ENCODE data around the gene MORN4.
"Not testable (repeated sequence)": the region's sequence is repeated elsewhere in the genome, so short reads cannot be mapped to it uniquely, and the experiment has no call there.

MORN4 gene

GRCh38 chr10:97632949-97633884, at the start of gene MORN4:
MORN4 (minus strand) TSS chr10:97633500; CDS start chr10:97619653, 13,847 bp downstream.
- peak; percentile 80 for DNase-seq (ENCODE audit: insufficient read length, low spot score)
- peak; percentile 64 for FAIRE-seq

GRCh38 chr10:97682042-97682441, 48.7 kb upstream of the MORN4 start:
- no peak for DNase-seq (ENCODE audit: insufficient read length, low spot score)
- no peak for FAIRE-seq

- FAIRE-seq = no peak
- no peak for DNase-seq (ENCODE audit: insufficient read length, low spot score)
Observed at GRCh38 chr10:97679594-97679993, 46.3 kb upstream of the MORN4 start.

- FAIRE-seq (peak; percentile 86), DNase-seq (ENCODE audit: insufficient read length, low spot score) (peak; percentile 52)
Observed at GRCh38 chr10:97676770-97677581, 43.7 kb upstream of the MORN4 start.

- FAIRE-seq = no peak
- DNase-seq (ENCODE audit: insufficient read length, low spot score) = no peak
Observed at GRCh38 chr10:97675222-97675621, 41.9 kb upstream of the MORN4 start.

GRCh38 chr10:97673736-97674525, 40.6 kb upstream of the MORN4 start:
- DNase-seq (ENCODE audit: insufficient read length, low spot score) (no peak), FAIRE-seq (no peak)

GRCh38 chr10:97669571-97669970, 36.3 kb upstream of the MORN4 start:
- no peak for DNase-seq (ENCODE audit: insufficient read length, low spot score)

GRCh38 chr10:97667463-97667862, 34.2 kb upstream of the MORN4 start:
- FAIRE-seq = no peak
- DNase-seq (ENCODE audit: insufficient read length, low spot score) = no peak

More at GRCh38 chr10:97669571-97669970, 36.3 kb upstream of the MORN4 start:
- FAIRE-seq = no peak

- DNase-seq (ENCODE audit: insufficient read length, low spot score) (no peak), FAIRE-seq (no peak)
Observed at GRCh38 chr10:97666992-97667391, 33.7 kb upstream of the MORN4 start.

GRCh38 chr10:97664282-97664850, 31.1 kb upstream of the MORN4 start:
- FAIRE-seq = no peak
- DNase-seq (ENCODE audit: insufficient read length, low spot score) = no peak

GRCh38 chr10:97659589-97659988, 26.3 kb upstream of the MORN4 start:
- FAIRE-seq (no peak), DNase-seq (ENCODE audit: insufficient read length, low spot score) (no peak)

- FAIRE-seq = no peak
Observed at GRCh38 chr10:97656777-97657176, 23.5 kb upstream of the MORN4 start.

GRCh38 chr10:97651773-97652172, 18.5 kb upstream of the MORN4 start:
- DNase-seq (ENCODE audit: insufficient read length, low spot score) (no peak), FAIRE-seq (no peak)

More at GRCh38 chr10:97656777-97657176, 23.5 kb upstream of the MORN4 start:
- DNase-seq (ENCODE audit: insufficient read length, low spot score) = no peak

GRCh38 chr10:97650726-97651125, 17.4 kb upstream of the MORN4 start:
- no peak for FAIRE-seq
- DNase-seq (ENCODE audit: insufficient read length, low spot score) = no peak

- not testable (repeated sequence) for FAIRE-seq; DNase-seq (ENCODE audit: insufficient read length, low spot score)
Observed at GRCh38 chr10:97649405-97649750, 16.1 kb upstream of the MORN4 start.

GRCh38 chr10:97648562-97649404, 15.5 kb upstream of the MORN4 start:
- FAIRE-seq (no peak), DNase-seq (ENCODE audit: insufficient read length, low spot score) (no peak)

- no peak for FAIRE-seq
Observed at GRCh38 chr10:97647556-97647955, 14.3 kb upstream of the MORN4 start.

GRCh38 chr10:97644936-97645335, 11.6 kb upstream of the MORN4 start:
- DNase-seq (ENCODE audit: insufficient read length, low spot score) (no peak), FAIRE-seq (no peak)

More at GRCh38 chr10:97647556-97647955, 14.3 kb upstream of the MORN4 start:
- DNase-seq (ENCODE audit: insufficient read length, low spot score) = no peak

GRCh38 chr10:97643441-97643985, 10.2 kb upstream of the MORN4 start:
- DNase-seq (ENCODE audit: insufficient read length, low spot score) (no peak), FAIRE-seq (no peak)
